Stimulated activated CD4-positive, alpha-beta T cell treated with anti-CD3 and anti-CD28 coated beads, TNF-alpha, amount 100 ng/mL, for 48 hours (primary cell): ENCODE results near the gene MTHFD2.
"Not testable (repeated sequence)": the region's sequence is repeated elsewhere in the genome, so short reads cannot be mapped to it uniquely, and the experiment has no call there.

Source experiments
- DNase-seq, 3 donors: peaks; one replicate each; pipeline ENCODE4 v3.0.0-alpha.2; 2020; ENCODE audit warnings: low read depth in 3 of 3

Gene MTHFD2

GRCh38 chr2:74198461-74199274 lies at the start of gene MTHFD2:
MTHFD2 (plus strand) TSS chr2:74198615; CDS start chr2:74198642, 27 bp downstream.
- DNase-seq, result peak; percentile 86 to 93 (median 88)

GRCh38 chr2:74149247-74149525 lies 49.2 kb upstream of the MTHFD2 start:
- DNase-seq, result no peak

- no peak for DNase-seq
Measured at GRCh38 chr2:74149570-74150319, 48.7 kb upstream of the MTHFD2 start.

- no peak for DNase-seq
Measured at GRCh38 chr2:74152954-74153353, 45.5 kb upstream of the MTHFD2 start.

- DNase-seq, result no peak
Measured at GRCh38 chr2:74155830-74156229, 42.6 kb upstream of the MTHFD2 start.

GRCh38 chr2:74162951-74163350 lies 35.5 kb upstream of the MTHFD2 start:
- DNase-seq, result no peak

GRCh38 chr2:74164761-74165160 lies 33.7 kb upstream of the MTHFD2 start:
- no peak for DNase-seq

GRCh38 chr2:74168739-74169138 lies 29.7 kb upstream of the MTHFD2 start:
- DNase-seq, result no peak

- no peak for DNase-seq
Measured at GRCh38 chr2:74174909-74175308, 23.5 kb upstream of the MTHFD2 start.

- no peak for DNase-seq
Measured at GRCh38 chr2:74177696-74178095, 20.7 kb upstream of the MTHFD2 start.

GRCh38 chr2:74178211-74179062 lies 20.0 kb upstream of the MTHFD2 start, which contains the start of gene MOB1A:
MOB1A (minus strand) TSS chr2:74178879; CDS start chr2:74178674, 205 bp downstream.
- peak; percentile 93 to 99 (median 97) for DNase-seq

GRCh38 chr2:74179063-74179865 lies 19.2 kb upstream of the MTHFD2 start:
- DNase-seq, result no peak

- no peak for DNase-seq
Measured at GRCh38 chr2:74181739-74182138, 16.7 kb upstream of the MTHFD2 start.

GRCh38 chr2:74183878-74184277 lies 14.5 kb upstream of the MTHFD2 start:
- no peak for DNase-seq

- peak in 2 of 3 donors; percentile 15 to 46 for DNase-seq
Measured at GRCh38 chr2:74186038-74186437, 12.4 kb upstream of the MTHFD2 start.

GRCh38 chr2:74186706-74187105 lies 11.7 kb upstream of the MTHFD2 start:
- not testable (repeated sequence) for DNase-seq

- no peak for DNase-seq
Measured at GRCh38 chr2:74188018-74188601, 10.3 kb upstream of the MTHFD2 start.

- DNase-seq, result no peak
Measured at GRCh38 chr2:74188696-74189095, 9.7 kb upstream of the MTHFD2 start.

- DNase-seq, result no peak
Measured at GRCh38 chr2:74191596-74192380, 6.6 kb upstream of the MTHFD2 start.

GRCh38 chr2:74194799-74195198 lies 3.6 kb upstream of the MTHFD2 start:
- no peak for DNase-seq
